ENCODE data around the gene MAD1L1.

GRCh38 chr7:2165239-2165609 lies 67.5 kb downstream of the MAD1L1 start:
- TF ChIP-seq KLF6 (CRISPR knock-in tag; IDR thresholded peaks at IDR 0.05) = no peak
- TF ChIP-seq, protein P1, sequence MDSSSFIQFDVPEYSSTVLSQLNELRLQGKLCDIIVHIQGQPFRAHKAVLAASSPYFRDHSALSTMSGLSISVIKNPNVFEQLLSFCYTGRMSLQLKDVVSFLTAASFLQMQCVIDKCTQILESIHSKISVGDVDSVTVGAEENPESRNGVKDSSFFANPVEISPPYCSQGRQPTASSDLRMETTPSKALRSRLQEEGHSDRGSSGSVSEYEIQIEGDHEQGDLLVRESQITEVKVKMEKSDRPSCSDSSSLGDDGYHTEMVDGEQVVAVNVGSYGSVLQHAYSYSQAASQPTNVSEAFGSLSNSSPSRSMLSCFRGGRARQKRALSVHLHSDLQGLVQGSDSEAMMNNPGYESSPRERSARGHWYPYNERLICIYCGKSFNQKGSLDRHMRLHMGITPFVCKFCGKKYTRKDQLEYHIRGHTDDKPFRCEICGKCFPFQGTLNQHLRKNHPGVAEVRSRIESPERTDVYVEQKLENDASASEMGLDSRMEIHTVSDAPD (CRISPR knock-in tag; IDR thresholded peaks at IDR 0.05) = no peak
- TF ChIP-seq FOXJ3 (CRISPR knock-in tag; IDR thresholded peaks at IDR 0.05; ENCODE audit: borderline replicate concordance) = no peak
- no peak for TF ChIP-seq HNRNPUL1 (IDR thresholded peaks at IDR 0.05; ENCODE audit: low read depth, low read length)
- no peak for TF ChIP-seq JUN (CRISPR knock-in tag; IDR thresholded peaks at IDR 0.05)
- TF ChIP-seq SP2 (CRISPR knock-in tag; IDR thresholded peaks at IDR 0.05) = no peak
- TF ChIP-seq POLR2A (IDR thresholded peaks at IDR 0.05; ENCODE audit: insufficient read depth in 1 of 2, low read depth in 2 of 2, low read length in 2 of 2) = no peak
- no peak for TF ChIP-seq IRF1 (CRISPR knock-in tag; IDR thresholded peaks at IDR 0.05; ENCODE audit: low read depth)
- no peak for TF ChIP-seq SMARCE1 (IDR thresholded peaks at IDR 0.05; ENCODE audit: borderline replicate concordance)
- no peak for TF ChIP-seq ZNF740 (CRISPR knock-in tag; IDR thresholded peaks at IDR 0.05)
- no peak for TF ChIP-seq AKAP8 (CRISPR knock-in tag; IDR thresholded peaks at IDR 0.05)
- no peak for TF ChIP-seq PCBP1 (IDR thresholded peaks at IDR 0.05; ENCODE audit: borderline replicate concordance, low read depth, low read length)
- TF ChIP-seq ADNP (CRISPR knock-in tag; IDR thresholded peaks at IDR 0.05) = no peak
- no peak for TF ChIP-seq TFDP2 (CRISPR knock-in tag; IDR thresholded peaks at IDR 0.05)

Measured in HepG2 (cell line).